Duodenal mucosa (tissue), 2 donors: ENCODE measurements around the gene SPTSSB.
A peak's percentile ranks its signal among the peaks of the same experiment; 100 is the strongest.

Source experiments
- H3K27ac ChIP-seq: one replicate; pipeline ENCODE4 v1.7.0; 2013; ENCODE audit warnings: low read depth, low read length
- H3K27me3 ChIP-seq, 2 donors: one replicate each; pipeline ENCODE4 v1.7.0; 2013; ENCODE audit warnings: low read length in 2 of 2, control low read depth in 1 of 2; ENCODE audit not compliant: insufficient read depth in 2 of 2, control insufficient read depth in 1 of 2
- H3K36me3 ChIP-seq, 2 donors: one replicate each; pipeline ENCODE4 v1.7.0; 2013; ENCODE audit warnings: low read length in 2 of 2, control low read depth in 1 of 2; ENCODE audit not compliant: insufficient read depth in 2 of 2, control insufficient read depth in 1 of 2
- H3K4me1 ChIP-seq, 2 donors: one replicate each; pipeline ENCODE4 v1.7.0; 2013; ENCODE audit warnings: low read length in 2 of 2, control low read depth in 1 of 2; ENCODE audit not compliant: insufficient read depth in 2 of 2, control insufficient read depth in 1 of 2
- H3K4me3 ChIP-seq, 2 donors: one replicate each; pipeline ENCODE4 v1.7.0; 2013; ENCODE audit warnings: low read length in 2 of 2, low read depth in 1 of 2
- H3K9ac ChIP-seq, 2 donors: one replicate each; pipeline ENCODE4 v1.7.0; 2013; ENCODE audit warnings: low read length in 2 of 2, low read depth in 1 of 2
- H3K9me3 ChIP-seq, 2 donors: one replicate each; pipeline ENCODE4 v1.7.0; 2013; ENCODE audit warnings: low read length in 2 of 2, control low read depth in 1 of 2; ENCODE audit not compliant: control insufficient read depth in 1 of 2

Gene SPTSSB

GRCh38 chr3:161319867-161320266 is 51.5 kb downstream of the SPTSSB start:
- Histone ChIP-seq H3K9ac (no peak overlapping the region), H3K4me1 (peaks cover 6 to 11% of the 10 kb centered on the region in 2 donors), H3K36me3 (no peaks in the 10 kb centered on the region), H3K9me3 (no peaks in the 10 kb centered on the region), H3K27me3 (no peaks in the 10 kb centered on the region), H3K4me3 (no peak overlapping the region), H3K27ac (no peak overlapping the region)

GRCh38 chr3:161317077-161317476 is 54.2 kb downstream of the SPTSSB start:
- Histone ChIP-seq H3K36me3 (no peaks in the 10 kb centered on the region), H3K27me3 (no peaks in the 10 kb centered on the region), H3K4me1 (peaks cover 6 to 11% of the 10 kb centered on the region in 2 donors), H3K9me3 (no peaks in the 10 kb centered on the region), H3K27ac (no peak overlapping the region), H3K9ac (no peak overlapping the region), H3K4me3 (no peak overlapping the region)

GRCh38 chr3:161316006-161316689 is 55.2 kb downstream of the SPTSSB start:
- H3K27me3 ChIP-seq, result no peaks in the 10 kb centered on the region
- H3K9me3 ChIP-seq, result no peaks in the 10 kb centered on the region
- H3K27ac ChIP-seq, result no peak overlapping the region
- peaks cover 6 to 11% of the 10 kb centered on the region in 2 donors for H3K4me1 ChIP-seq
- peak overlapping the region in 1 of 2 donors; percentile 30 for H3K4me3 ChIP-seq
- no peaks in the 10 kb centered on the region for H3K36me3 ChIP-seq
- H3K9ac ChIP-seq, result no peak overlapping the region

GRCh38 chr3:161314836-161315395 is 56.4 kb downstream of the SPTSSB start:
- H3K9me3 ChIP-seq, result no peaks in the 10 kb centered on the region
- H3K4me3 ChIP-seq, result no peak overlapping the region
- no peak overlapping the region for H3K27ac ChIP-seq
- H3K36me3 ChIP-seq, result no peaks in the 10 kb centered on the region
- no peaks in the 10 kb centered on the region for H3K27me3 ChIP-seq
- H3K4me1 ChIP-seq, result peaks cover 6 to 11% of the 10 kb centered on the region in 2 donors
- no peak overlapping the region for H3K9ac ChIP-seq

- Histone ChIP-seq H3K27me3 (no peaks in the 10 kb centered on the region), H3K27ac (no peak overlapping the region), H3K4me1 (peaks cover 0 to 2% of the 10 kb centered on the region in 2 donors), H3K36me3 (no peaks in the 10 kb centered on the region), H3K4me3 (no peak overlapping the region), H3K9ac (no peak overlapping the region), H3K9me3 (peaks cover 0 to 6% of the 10 kb centered on the region in 2 donors)
These were observed 60.5 kb downstream of the SPTSSB start for GRCh38 chr3:161310649-161311423.

GRCh38 chr3:161305095-161305991 is 66.0 kb downstream of the SPTSSB start:
- no peak overlapping the region for H3K4me3 ChIP-seq
- H3K4me1 ChIP-seq, result no peaks in the 10 kb centered on the region
- no peaks in the 10 kb centered on the region for H3K36me3 ChIP-seq
- H3K27me3 ChIP-seq, result no peaks in the 10 kb centered on the region
- H3K27ac ChIP-seq, result no peak overlapping the region
- peaks cover 0 to 6% of the 10 kb centered on the region in 2 donors for H3K9me3 ChIP-seq
- no peak overlapping the region for H3K9ac ChIP-seq

- Histone ChIP-seq H3K36me3 (no peaks in the 10 kb centered on the region), H3K27ac (no peak overlapping the region), H3K4me1 (no peaks in the 10 kb centered on the region), H3K27me3 (no peaks in the 10 kb centered on the region), H3K9me3 (peaks cover 0 to 4% of the 10 kb centered on the region in 2 donors), H3K9ac (no peak overlapping the region), H3K4me3 (no peak overlapping the region)
These were observed 74.5 kb downstream of the SPTSSB start for GRCh38 chr3:161296814-161297213.

GRCh38 chr3:161295325-161295724 is 76.0 kb downstream of the SPTSSB start:
- Histone ChIP-seq H3K4me1 (no peaks in the 10 kb centered on the region), H3K27ac (no peak overlapping the region), H3K27me3 (no peaks in the 10 kb centered on the region), H3K9me3 (peaks cover 0 to 4% of the 10 kb centered on the region in 2 donors), H3K36me3 (no peaks in the 10 kb centered on the region), H3K4me3 (no peak overlapping the region), H3K9ac (no peak overlapping the region)
